Endothelial cell of umbilical vein (primary cell): ENCODE data around the gene MACF1. TPM values are rescaled to one million over a fixed set of nuclear protein-coding genes. Genes with fewer than 3 reads are reported as not detected.

ENCODE experiments used
- BruUV-seq: library from RNA; stranded (reverse); fragments of 400-500 nt; replicated peaks from 2 replicates; lab custom pipeline; 2021; lab: Mats Ljungman, UMichigan
- CTCF ChIA-PET: fragments of 300-600, 350-600 bp; sonication (Branson Sonifier 250); formaldehyde crosslinking; loops from one replicate; lab custom pipeline; 2021; ENCODE audit warnings: antibody characterized with exemption, inconsistent platforms; lab: Charles Lee
- POLR2A ChIA-PET: fragments of 300-600, 350-600 bp; sonication (Branson Sonifier 250); formaldehyde crosslinking; loops from one replicate; lab custom pipeline; 2021; ENCODE audit warnings: antibody characterized with exemption, inconsistent platforms; lab: Charles Lee
- DNase-seq: peaks from one replicate; pipeline ENCODE4 v3.0.0-alpha.2; 2011; ENCODE audit warnings: low read depth, low spot score
- FAIRE-seq: peaks from 2 replicates; lab custom pipeline; 2011; peaks lifted over from hg19 to GRCh38; lab: Jason Lieb, UNC
- H2AFZ ChIP-seq: 2 replicates; pipeline ENCODE4 v1.6.0; 2012; ENCODE audit warnings: low read depth, low read length, control low read depth, inconsistent platforms
- H3K27ac ChIP-seq: 2 replicates; pipeline ENCODE4 v1.5.1; 2011; ENCODE audit warnings: low read depth, mild to moderate bottlenecking, control low read depth, low read length, moderate library complexity; ENCODE audit not compliant: insufficient read depth
- H3K27me3 ChIP-seq, 2 experiments: 2 replicates each; pipeline versions ENCODE4 v1.6.0 to v1.6.1; 2011; ENCODE audit warnings: low read length in 2 of 2, mixed read lengths in 1 of 2; ENCODE audit not compliant: control insufficient read depth in 2 of 2, insufficient read depth in 2 of 2
- H3K36me3 ChIP-seq, 2 experiments: 2 replicates in 1 of 2; 3 replicates in 1 of 2; pipeline ENCODE4 v1.5.1; 2011; ENCODE audit warnings: low read length in 2 of 2, mild to moderate bottlenecking in 1 of 2, moderate library complexity in 1 of 2; ENCODE audit not compliant: control insufficient read depth in 2 of 2, insufficient read depth in 2 of 2; ENCODE audit errors: extremely low read depth in 1 of 2
- H3K4me1 ChIP-seq: 3 replicates; pipeline ENCODE4 v1.5.1; 2011; ENCODE audit warnings: mild to moderate bottlenecking, low read length; ENCODE audit not compliant: control insufficient read depth, insufficient read depth; ENCODE audit errors: extremely low read depth
- H3K4me2 ChIP-seq: 2 replicates; pipeline ENCODE4 v1.6.1; 2011; ENCODE audit warnings: low read length, control low read depth, mixed read lengths; ENCODE audit not compliant: insufficient read depth
- H3K4me3 ChIP-seq, 3 experiments: fragments of 200-600 bp in 1 of 3; sonication (generic), shearing (Covaris generic) in 1 of 3; replicated peaks in 1 of 3; 2 replicates each; pipeline ENCODE4 v1.5.1; 2011 to 2016; ENCODE audit warnings: control low read depth in 3 of 3, low read length in 3 of 3, mild to moderate bottlenecking in 2 of 3, inconsistent platforms in 1 of 3, low read depth in 1 of 3, moderate library complexity in 1 of 3; ENCODE audit not compliant: insufficient read depth in 1 of 3
- H3K79me2 ChIP-seq: 2 replicates; pipeline ENCODE4 v1.6.0; 2012; ENCODE audit warnings: low read length, inconsistent platforms; ENCODE audit not compliant: control insufficient read depth, insufficient read depth
- H3K9ac ChIP-seq: replicated peaks from 2 replicates; pipeline ENCODE3; 2011; ENCODE audit warnings: low read length, control low read depth; ENCODE audit not compliant: insufficient read depth; ENCODE audit errors: extremely low read depth
- H3K9me1 ChIP-seq: replicated peaks from 3 replicates; pipeline ENCODE4 v1.6.0; 2011; ENCODE audit warnings: mild to moderate bottlenecking, low read length; ENCODE audit not compliant: control insufficient read depth, insufficient read depth; ENCODE audit errors: extremely low read depth
- H3K9me3 ChIP-seq: replicated peaks from 2 replicates; pipeline ENCODE4 v1.5.1; 2012; ENCODE audit warnings: low read length, inconsistent platforms; ENCODE audit not compliant: control insufficient read depth, insufficient read depth
- H4K20me1 ChIP-seq: replicated peaks from 2 replicates; pipeline ENCODE3; 2011; ENCODE audit warnings: mild to moderate bottlenecking, low read length; ENCODE audit not compliant: control insufficient read depth, insufficient read depth; ENCODE audit errors: extremely low read depth
- EZH2 ChIP-seq: IDR thresholded peaks from 2 replicates; pipeline ENCODE4 v1.6.1; 2012; ENCODE audit warnings: borderline replicate concordance, low read depth, mild to moderate bottlenecking, moderate library complexity, low read length, inconsistent platforms; ENCODE audit not compliant: severe bottlenecking
- FOS ChIP-seq: IDR thresholded peaks from 2 replicates; pipeline ENCODE4 v1.6.1; 2011; ENCODE audit warnings: mild to moderate bottlenecking, low read length, moderate library complexity, borderline replicate concordance; ENCODE audit not compliant: insufficient read depth
- GATA2 ChIP-seq: IDR thresholded peaks from 2 replicates; pipeline ENCODE4 v1.7.0; 2011; ENCODE audit warnings: low read depth, mild to moderate bottlenecking, moderate library complexity, mixed read lengths, low read length; ENCODE audit not compliant: insufficient read length, insufficient read depth
- JUN ChIP-seq: IDR thresholded peaks from 2 replicates; pipeline ENCODE4 v1.6.1; 2011; ENCODE audit warnings: borderline replicate concordance, low read depth; ENCODE audit not compliant: insufficient read length, insufficient read depth
- MYC ChIP-seq: IDR thresholded peaks from one replicate; pipeline ENCODE4 v1.6.1; 2011; ENCODE audit warnings: mild to moderate bottlenecking, low read depth, low read length
- POLR2A ChIP-seq: IDR thresholded peaks from 2 replicates; pipeline ENCODE4 v1.6.1; 2012; ENCODE audit warnings: low read depth, mild to moderate bottlenecking, control low read depth, low read length
- POLR2AphosphoS5 ChIP-seq: IDR thresholded peaks from 2 replicates; pipeline ENCODE4 v1.6.1; 2012; ENCODE audit warnings: low read depth, mild to moderate bottlenecking, control low read depth, low read length, moderate library complexity; ENCODE audit not compliant: insufficient read depth
- dilution Hi-C: fragments of 300-500 bp; cut with MboI; formaldehyde crosslinking; loops from one replicate; pipeline ENCODE4 v1.15.0; 2019; ENCODE audit warnings: low sequenced_read_pairs; ENCODE audit not compliant: extremely low pct_ligation_motif_present
- intact Hi-C: fragments of 100-400 bp; cut with micrococcal nuclease; formaldehyde crosslinking; loops from one replicate; pipeline ENCODE4 v1.10.0; 2022
- polyA plus RNA-seq, 4 experiments: library from polyadenylated mRNA; depleted of rRNA in 3 of 4; stranded (reverse) in 3 of 4; unstranded in 1 of 4; fragments of >200 nt; gene quantifications; 2 replicates each; pipeline versions ENCODE4 v1.2.1 to v1.2.3, GENCODE V29; 2011 to 2012; ENCODE audit warnings: missing spikeins in 1 of 4
- total RNA-seq: library from RNA; stranded (reverse); gene quantifications from 2 replicates; pipeline ENCODE4 v1.2.3, GENCODE V29; 2021
- TF ChIP-seq, protein P1 (sequence below): IDR thresholded peaks from 2 replicates; pipeline ENCODE4 v1.6.1; 2011; ENCODE audit not compliant: insufficient read depth, insufficient read length
- TF ChIP-seq, protein P2 (sequence below), 2 donors: IDR thresholded peaks; 1 replicate in 1 of 2; 2 replicates in 1 of 2; pipeline ENCODE4 v1.5.1; 2011; ENCODE audit warnings: low read length in 2 of 2, mild to moderate bottlenecking in 2 of 2, moderate library complexity in 2 of 2, control low read depth in 1 of 2, inconsistent platforms in 1 of 2, low read depth in 1 of 2; ENCODE audit not compliant: insufficient read depth in 1 of 2; ENCODE audit errors: extremely low read depth in 1 of 2

The MACF1 gene
- total and polyA plus RNA-seq, 2 donors (not counting 3 experiments of a cell fraction or from before 2014, with no cell fraction given): 122 to 587 TPM

GRCh38 chr1:39342776-39343175 lies 138.3 kb downstream of the MACF1 start:
- Histone ChIP-seq H3K27me3 (no peaks in the 10 kb centered on the region), H3K27ac (no peak overlapping the region), H3K4me2 (no peak overlapping the region), H3K79me2 (no peaks in the 10 kb centered on the region), H3K4me1 (no peaks in the 10 kb centered on the region), H2AFZ (no peak overlapping the region), H4K20me1 (no peaks in the 10 kb centered on the region), H3K4me3 (no peak overlapping the region), H3K9me3 (no peaks in the 10 kb centered on the region), H3K9me1 (no peaks in the 10 kb centered on the region), H3K36me3 (peaks cover 21 to 28% of the 10 kb centered on the region in 2 experiments), H3K9ac (no peak overlapping the region)
- FAIRE-seq: no peak
- ChIA-PET CTCF (no interaction called here), POLR2A (no interaction called here)
- DNase-seq: no peak
- intact Hi-C loops: no loop called here
- no TSS peak for BruUV-seq
- dilution Hi-C loops: no loop called here
- no peak for TF ChIP-seq POLR2AphosphoS5
- TF ChIP-seq, protein P1, sequence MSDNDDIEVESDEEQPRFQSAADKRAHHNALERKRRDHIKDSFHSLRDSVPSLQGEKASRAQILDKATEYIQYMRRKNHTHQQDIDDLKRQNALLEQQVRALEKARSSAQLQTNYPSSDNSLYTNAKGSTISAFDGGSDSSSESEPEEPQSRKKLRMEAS: no peak
- no peak for TF ChIP-seq MYC
- no peak for TF ChIP-seq EZH2
- no peak for TF ChIP-seq GATA2
- TF ChIP-seq, protein P2, sequence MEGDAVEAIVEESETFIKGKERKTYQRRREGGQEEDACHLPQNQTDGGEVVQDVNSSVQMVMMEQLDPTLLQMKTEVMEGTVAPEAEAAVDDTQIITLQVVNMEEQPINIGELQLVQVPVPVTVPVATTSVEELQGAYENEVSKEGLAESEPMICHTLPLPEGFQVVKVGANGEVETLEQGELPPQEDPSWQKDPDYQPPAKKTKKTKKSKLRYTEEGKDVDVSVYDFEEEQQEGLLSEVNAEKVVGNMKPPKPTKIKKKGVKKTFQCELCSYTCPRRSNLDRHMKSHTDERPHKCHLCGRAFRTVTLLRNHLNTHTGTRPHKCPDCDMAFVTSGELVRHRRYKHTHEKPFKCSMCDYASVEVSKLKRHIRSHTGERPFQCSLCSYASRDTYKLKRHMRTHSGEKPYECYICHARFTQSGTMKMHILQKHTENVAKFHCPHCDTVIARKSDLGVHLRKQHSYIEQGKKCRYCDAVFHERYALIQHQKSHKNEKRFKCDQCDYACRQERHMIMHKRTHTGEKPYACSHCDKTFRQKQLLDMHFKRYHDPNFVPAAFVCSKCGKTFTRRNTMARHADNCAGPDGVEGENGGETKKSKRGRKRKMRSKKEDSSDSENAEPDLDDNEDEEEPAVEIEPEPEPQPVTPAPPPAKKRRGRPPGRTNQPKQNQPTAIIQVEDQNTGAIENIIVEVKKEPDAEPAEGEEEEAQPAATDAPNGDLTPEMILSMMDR (IDR thresholded peaks at IDR 0.05; ENCODE audit: extremely low read depth in 1 of 2, insufficient read depth in 1 of 2, low read depth in 1 of 2, low read length in 2 of 2): no peak
- TF ChIP-seq POLR2A: no peak
- no peak for TF ChIP-seq JUN
- no peak for TF ChIP-seq FOS
